Gastrocnemius medialis (tissue), 4 donors: ENCODE data around the gene COPS6. TPM values are rescaled to one million over a fixed set of nuclear protein-coding genes. Genes with fewer than 3 reads are reported as not detected.

Source experiments
- ATAC-seq, 2 donors: fragments of 150-250 bp; one replicate each; pipeline ENCODE4 v1.9.1; 2016
- DNase-seq, 2 donors: peaks; one replicate each; pipeline ENCODE4 v3.0.0-alpha.2; 2019
- H3K27ac ChIP-seq, 4 donors: fragments of 200-600 bp; sonication (generic); 1 replicate in 1 of 4; 2 replicates in 3 of 4; pipeline ENCODE4 v1.5.1; 2016 to 2018; ENCODE audit warnings: mild to moderate bottlenecking in 2 of 4, moderate library complexity in 1 of 4
- H3K27me3 ChIP-seq, 3 donors: fragments of 200-600 bp; sonication (generic) in 2 of 3; 1 replicate in 1 of 3; 2 replicates in 2 of 3; pipeline versions ENCODE4 v1.5.1 to v1.6.0; 2016 to 2019; ENCODE audit warnings: mild to moderate bottlenecking in 1 of 3, moderate library complexity in 1 of 3
- H3K36me3 ChIP-seq, 2 donors: fragments of 200-600 bp; sonication (generic) in 1 of 2; one replicate each; pipeline ENCODE4 v1.5.1; 2017 to 2018
- H3K4me1 ChIP-seq, 2 donors: fragments of 200-600 bp; sonication (generic) in 1 of 2; one replicate each; pipeline ENCODE4 v1.5.1; 2016 to 2017; ENCODE audit warnings: mild to moderate bottlenecking in 2 of 2
- H3K4me3 ChIP-seq, 4 donors: fragments of 200-600 bp; sonication (generic) in 3 of 4; 1 replicate in 1 of 4; 2 replicates in 3 of 4; pipeline ENCODE4 v1.5.1; 2016 to 2019; ENCODE audit warnings: mild to moderate bottlenecking in 2 of 4
- H3K9me3 ChIP-seq, 3 donors: fragments of 200-600 bp; sonication (generic) in 2 of 3; 1 replicate in 1 of 3; 2 replicates in 2 of 3; pipeline ENCODE4 v1.5.1; 2016 to 2019
- CTCF ChIP-seq, 5 experiments: fragments of 450-650 bp in 3 of 5; fragments of 200-600 bp in 2 of 5; sonication (generic) in 2 of 5; IDR thresholded peaks in 4 of 5; conservative IDR thresholded peaks in 1 of 5; 1 replicate in 4 of 5; 2 replicates in 1 of 5; pipeline ENCODE4 v1.5.1; 2016 to 2019; ENCODE audit warnings: antibody characterized with exemption in 5 of 5, mild to moderate bottlenecking in 3 of 5, moderate library complexity in 3 of 5
- POLR2A ChIP-seq, 2 donors: fragments of 450-650 bp; IDR thresholded peaks; one replicate each; pipeline ENCODE4 v1.6.1; 2017; ENCODE audit warnings: antibody characterized with exemption in 2 of 2, mild to moderate bottlenecking in 2 of 2, moderate library complexity in 2 of 2
- in situ Hi-C, 4 donors: fragments of 200-750 bp; cut with MboI; loops; one replicate each; pipeline versions ENCODE4 v1.15.0 to v1.8.0; 2017; ENCODE audit warnings: low sequenced_read_pairs in 4 of 4
- intact Hi-C: fragments of 100-400 bp; cut with DNase I; formaldehyde crosslinking; loops from one replicate; pipeline ENCODE4 v1.15.1; 2023; ENCODE audit warnings: low total_unique reads
- total RNA-seq, 4 donors: library from RNA; depleted of rRNA; stranded (reverse); fragments of >200 nt; gene quantifications; one replicate each; pipeline versions ENCODE4 v1.1.0 to v1.2.3, GENCODE V29; 2016

The COPS6 gene
- total RNA-seq, 4 donors from 2014 or later: 32.6 to 57.9 (median 39.4) TPM

GRCh38 chr7:100111914-100112313 is 23.1 kb downstream of the COPS6 start:
- no peaks in the 10 kb centered on the region for H3K9me3 ChIP-seq
- TF ChIP-seq CTCF (IDR thresholded peaks at IDR 0.05 in 4 of 5, conservative IDR thresholded peaks at IDR 0.05 in 1 of 5) (no peak), POLR2A (IDR thresholded peaks at IDR 0.05) (no peak)
- intact Hi-C loops (no loop called here), in situ Hi-C loops (no loop called here)
- no peak for DNase-seq
- H3K4me3 ChIP-seq: no peak overlapping the region
- H3K36me3 ChIP-seq: peaks cover 0 to 73% of the 10 kb centered on the region in 2 donors
- no peaks in the 10 kb centered on the region for H3K4me1 ChIP-seq
- no peak for ATAC-seq
- no peaks in the 10 kb centered on the region for H3K27me3 ChIP-seq
- no peak overlapping the region for H3K27ac ChIP-seq

GRCh38 chr7:100115026-100115425 is 26.3 kb downstream of the COPS6 start:
- Histone ChIP-seq H3K9me3 (no peaks in the 10 kb centered on the region), H3K27ac (no peak overlapping the region), H3K4me3 (no peak overlapping the region), H3K36me3 (peaks cover 0 to 42% of the 10 kb centered on the region in 2 donors), H3K27me3 (no peaks in the 10 kb centered on the region), H3K4me1 (peaks cover 9% of the 10 kb centered on the region in 2 donors)
- ATAC-seq (no peak), DNase-seq (no peak)
- in situ Hi-C loops (no loop called here), intact Hi-C loops (no loop called here)
- TF ChIP-seq CTCF (IDR thresholded peaks at IDR 0.05 in 4 of 5, conservative IDR thresholded peaks at IDR 0.05 in 1 of 5) (no peak), POLR2A (IDR thresholded peaks at IDR 0.05) (no peak)

DNA sequence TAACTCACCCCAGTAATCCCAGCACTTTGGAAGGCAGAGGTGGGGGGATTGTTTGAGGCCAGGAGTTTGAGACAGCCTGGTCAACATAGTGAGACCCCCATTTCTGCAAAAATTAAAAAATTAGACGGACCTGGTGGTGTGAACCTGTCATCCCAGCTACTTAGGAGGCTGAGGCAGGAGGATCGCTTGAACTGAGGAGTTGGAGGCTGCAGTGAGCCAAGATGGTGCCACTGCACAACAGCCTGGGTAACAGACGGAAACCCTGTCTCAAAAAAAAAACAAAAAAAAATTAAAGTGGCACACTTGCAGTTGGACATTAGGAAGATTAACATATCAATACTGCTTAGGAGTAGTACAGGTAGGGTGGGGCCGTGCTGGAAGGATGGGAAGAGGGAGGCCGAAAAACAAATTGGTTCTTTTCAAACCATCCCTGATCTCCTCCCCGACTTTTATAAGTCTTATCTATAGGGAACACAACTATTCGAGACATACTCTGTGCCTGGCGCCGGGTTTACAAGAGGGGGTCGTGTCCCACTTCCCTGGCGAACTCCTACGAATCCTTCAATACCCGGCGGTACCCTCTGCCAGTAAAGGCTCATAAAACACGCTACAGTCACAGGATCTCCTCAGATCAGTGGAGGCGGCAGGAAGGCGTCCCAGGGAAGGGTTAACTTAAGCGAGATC is 29.8 kb downstream of the COPS6 start:
- Histone ChIP-seq H3K9me3 (no peaks in the 10 kb centered on the region), H3K36me3 (peaks cover 0 to 9% of the 10 kb centered on the region in 2 donors), H3K4me3 (peak overlapping the region; percentile 80 to 94 (median 88)), H3K4me1 (peaks cover 17% of the 10 kb centered on the region in 2 donors), H3K27ac (peak overlapping the region; percentile 86 to 90 (median 87)), H3K27me3 (no peaks in the 10 kb centered on the region)
- intact Hi-C loops (loop anchor here (1.0 kb wide), 3 partner anchors 9 to 30 kb away; partner anchors contain the start of genes AP4M1, LAMTOR4 and MCM7), in situ Hi-C loops (no loop called here)
- DNase-seq (no peak), ATAC-seq (no peak)
- TF ChIP-seq POLR2A (IDR thresholded peaks at IDR 0.05): no peak
- TF ChIP-seq CTCF (IDR thresholded peaks at IDR 0.05 in 4 of 5, conservative IDR thresholded peaks at IDR 0.05 in 1 of 5): no peak

DNA sequence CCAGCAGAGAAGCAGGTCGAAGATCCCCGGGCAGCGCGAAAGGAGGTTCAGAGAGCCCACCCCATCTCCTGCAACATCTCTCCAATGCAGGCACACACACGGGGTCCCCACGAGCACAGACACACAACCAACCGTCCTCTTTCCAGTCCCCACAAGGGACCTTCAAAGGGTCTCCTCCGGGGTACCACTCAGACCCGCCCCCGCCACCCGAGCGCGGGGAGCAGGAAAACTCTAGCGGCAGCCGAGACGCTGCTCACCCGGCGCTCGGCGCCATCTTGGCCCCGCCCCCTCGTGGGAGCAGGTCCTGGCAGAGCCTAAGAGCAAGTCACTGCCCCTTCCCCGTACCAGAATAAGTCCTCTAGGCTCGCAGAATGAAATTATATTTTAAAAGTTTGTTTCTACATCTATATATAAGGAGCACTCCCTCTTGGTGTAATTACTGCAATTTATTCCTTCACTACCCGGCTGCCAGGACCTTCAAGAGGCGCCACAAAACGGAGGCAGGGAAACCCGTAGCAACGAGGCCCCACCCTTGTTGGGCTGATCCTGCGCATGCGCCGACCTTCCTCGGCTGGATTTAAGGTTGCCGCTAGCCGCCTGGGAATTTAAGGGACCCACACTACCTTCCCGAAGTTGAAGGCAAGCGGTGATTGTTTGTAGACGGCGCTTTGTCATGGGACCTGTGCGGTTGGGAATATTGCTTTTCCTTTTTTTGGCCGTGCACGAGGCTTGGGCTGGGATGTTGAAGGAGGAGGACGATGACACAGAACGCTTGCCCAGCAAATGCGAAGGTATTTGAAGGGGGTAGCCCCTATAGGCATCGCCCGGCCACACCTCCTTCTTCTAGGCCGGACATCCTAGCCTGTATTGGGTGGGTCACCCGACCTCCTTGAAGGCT is 30.6 kb downstream of the COPS6 start, which contains the start of the genes CNPY4 and TAF6:
Gene CNPY4 (plus strand): TSS at position 563 of the 898 bp plus-strand sequence. CDS start 111 bp downstream, at position 674.
Gene TAF6 (minus strand): TSS at position 287 of the 898 bp plus-strand sequence. CDS start 5,149 bp downstream, outside the sequence.
- DNase-seq: peak; percentile 92 to 95
- ATAC-seq: peak; percentile 98 to 99
- in situ Hi-C loops: no loop called here
- H3K4me1 ChIP-seq: peaks cover 17% of the 10 kb centered on the region in 2 donors
- H3K9me3 ChIP-seq: no peaks in the 10 kb centered on the region
- intact Hi-C loops: loop anchor here (1.0 kb wide), 3 partner anchors 8 to 29 kb away; partner anchors contain the start of genes AP4M1, LAMTOR4 and MCM7
- peak; percentile 39 to 48 for TF ChIP-seq POLR2A (IDR thresholded peaks at IDR 0.05)
- TF ChIP-seq CTCF (IDR thresholded peaks at IDR 0.05 in 4 of 5, conservative IDR thresholded peaks at IDR 0.05 in 1 of 5): peak in 1 of 5 experiments; percentile 17
- peak within 1 kb of the TSS; percentile 86 to 90 (median 87) for H3K27ac ChIP-seq
- no peaks in the 10 kb centered on the region for H3K27me3 ChIP-seq
- H3K4me3 ChIP-seq: peak within 1 kb of the TSS; percentile 80 to 94 (median 88)
- peaks cover 0 to under 1% of the 10 kb centered on the region in 2 donors for H3K36me3 ChIP-seq
